CD4-positive, alpha-beta T cell treated with Interleukin-4 for 4 hours (primary cell): ENCODE data around the gene KLF8.
"Not testable (repeated sequence)": the region's sequence is repeated elsewhere in the genome, so short reads cannot be mapped to it uniquely, and the experiment has no call there.

Experiments used
- DNase-seq: peaks from one replicate; pipeline ENCODE4 v3.0.0-alpha.2; 2020

Gene KLF8

DNA sequence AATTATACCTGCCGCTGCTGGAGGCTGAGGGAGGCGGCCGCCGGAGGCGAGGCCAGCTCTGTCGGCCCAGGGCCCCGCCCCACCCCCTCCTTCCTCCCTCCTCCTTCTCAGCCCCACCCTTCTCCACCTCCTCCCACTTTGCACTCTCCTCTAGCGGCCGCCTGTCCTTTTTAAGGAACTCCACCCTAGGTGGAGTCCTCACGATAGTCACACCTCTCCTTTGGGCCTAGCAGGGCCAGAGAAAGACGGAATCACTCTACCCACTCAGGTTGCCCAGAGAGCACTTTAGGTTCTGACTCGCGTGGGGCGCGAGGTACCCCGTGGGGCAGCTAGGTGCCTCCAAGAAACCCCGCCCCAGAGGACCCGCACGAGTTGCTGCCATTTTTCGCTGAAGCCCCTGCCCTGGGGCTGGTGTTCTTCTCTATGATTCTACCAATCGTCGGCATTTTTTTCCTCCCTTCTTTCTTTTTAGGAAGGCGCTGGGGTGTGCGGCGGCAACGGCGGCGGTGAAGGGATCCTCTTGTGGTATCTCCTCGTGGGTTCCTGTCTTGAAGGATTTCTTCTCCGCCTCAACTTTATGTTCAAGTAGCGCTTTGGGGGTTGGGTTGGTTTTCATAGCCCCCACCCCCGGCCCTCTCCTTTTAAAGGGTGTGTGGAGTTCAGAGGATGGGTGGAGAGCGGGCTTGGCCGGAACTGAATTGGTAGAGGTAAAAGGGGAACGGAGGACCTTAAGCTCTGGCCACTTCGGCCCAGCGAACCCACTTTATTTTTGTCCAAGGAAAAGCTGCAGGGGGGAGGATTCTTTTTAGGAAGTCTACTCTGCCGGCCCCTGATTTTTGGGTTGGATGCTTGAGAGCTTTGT lies at the start of gene KLF8:
TSS of gene KLF8 (plus strand) at position 136 of the 862 bp plus-strand sequence. CDS start 979 bp downstream, outside the sequence.
- DNase-seq: peak; percentile 28

DNA sequence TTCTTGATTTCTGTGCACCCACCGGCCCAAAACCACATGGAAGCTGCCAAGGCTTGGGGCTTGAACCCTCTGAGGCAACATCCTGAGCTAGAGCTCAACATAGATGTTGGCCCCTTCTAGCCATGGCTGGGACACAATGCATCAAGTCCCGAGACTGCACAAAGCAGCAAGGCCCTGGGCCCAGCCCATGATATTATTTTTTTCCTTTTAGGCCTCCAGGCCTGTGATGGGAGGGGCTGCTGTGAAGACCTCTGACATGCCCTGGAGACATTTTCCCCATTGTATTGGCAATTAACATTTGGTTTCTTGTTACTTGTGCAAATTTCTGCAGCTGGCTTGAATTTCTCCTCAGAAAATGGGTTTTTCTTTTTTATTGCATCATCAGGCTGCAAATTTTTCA lies 25.2 kb upstream of the KLF8 start:
- DNase-seq: not testable (repeated sequence)

DNA sequence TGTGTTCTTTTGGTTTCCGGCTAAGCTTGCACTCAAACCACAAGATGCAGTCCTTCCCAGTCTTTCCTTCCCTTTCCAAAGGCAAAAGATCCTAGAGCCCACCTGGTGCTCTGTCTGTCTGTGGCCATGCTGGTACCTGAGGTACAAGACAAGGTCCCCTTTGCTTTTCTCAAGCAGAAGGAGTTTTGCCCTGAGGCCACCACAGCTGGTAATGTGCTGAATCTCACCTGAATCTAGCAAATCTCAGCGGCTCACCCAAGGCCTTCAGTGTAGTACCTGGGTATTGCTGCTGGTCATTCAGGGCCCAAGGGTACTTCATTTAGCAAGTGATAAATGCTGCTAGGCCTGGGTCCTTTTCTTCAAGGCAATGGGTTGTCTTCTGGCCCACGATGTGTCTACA lies 20.5 kb upstream of the KLF8 start:
- DNase-seq: no peak

DNA sequence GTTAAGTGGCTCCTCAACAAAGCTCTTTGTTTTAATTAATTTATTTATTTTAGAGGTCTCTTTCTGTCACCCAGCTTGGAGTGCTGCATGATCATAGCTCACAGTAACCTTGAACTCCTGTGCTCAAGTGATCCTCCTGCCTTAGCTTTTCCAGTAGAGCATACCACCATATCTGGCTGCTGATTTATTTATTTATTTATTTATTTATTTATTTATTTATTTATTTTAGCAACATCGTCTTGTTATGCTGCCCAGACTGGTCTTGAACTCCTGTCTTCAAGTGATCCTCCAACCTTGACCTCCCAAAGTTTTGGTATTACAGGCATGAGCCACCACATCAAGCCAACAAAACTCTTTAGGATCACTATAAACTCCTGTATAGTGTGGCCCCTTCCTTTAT lies 15.8 kb upstream of the KLF8 start:
- no peak for DNase-seq

DNA sequence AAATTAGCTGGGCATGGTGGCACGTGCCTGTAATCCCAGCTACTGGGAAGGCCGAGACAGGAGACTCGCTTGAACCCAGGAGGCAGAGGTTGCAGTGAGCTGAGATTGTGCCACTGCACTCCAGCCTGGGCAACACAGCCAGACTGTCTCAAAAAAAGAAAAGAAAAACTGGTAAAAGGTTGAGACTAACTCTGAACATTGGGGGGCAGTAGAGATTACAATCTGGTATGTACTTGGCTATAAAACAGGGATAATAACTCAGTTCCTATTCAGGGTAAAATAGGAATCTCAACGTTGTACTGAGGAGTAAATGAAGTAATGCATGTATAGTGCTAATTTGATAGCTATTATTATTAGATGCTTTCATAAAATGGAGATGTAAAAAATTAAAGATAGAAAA lies 12.5 kb upstream of the KLF8 start:
- no peak for DNase-seq

- no peak for DNase-seq
Observed at GRCh38 chrX:56221101-56221500, 11.1 kb upstream of the KLF8 start.

DNA sequence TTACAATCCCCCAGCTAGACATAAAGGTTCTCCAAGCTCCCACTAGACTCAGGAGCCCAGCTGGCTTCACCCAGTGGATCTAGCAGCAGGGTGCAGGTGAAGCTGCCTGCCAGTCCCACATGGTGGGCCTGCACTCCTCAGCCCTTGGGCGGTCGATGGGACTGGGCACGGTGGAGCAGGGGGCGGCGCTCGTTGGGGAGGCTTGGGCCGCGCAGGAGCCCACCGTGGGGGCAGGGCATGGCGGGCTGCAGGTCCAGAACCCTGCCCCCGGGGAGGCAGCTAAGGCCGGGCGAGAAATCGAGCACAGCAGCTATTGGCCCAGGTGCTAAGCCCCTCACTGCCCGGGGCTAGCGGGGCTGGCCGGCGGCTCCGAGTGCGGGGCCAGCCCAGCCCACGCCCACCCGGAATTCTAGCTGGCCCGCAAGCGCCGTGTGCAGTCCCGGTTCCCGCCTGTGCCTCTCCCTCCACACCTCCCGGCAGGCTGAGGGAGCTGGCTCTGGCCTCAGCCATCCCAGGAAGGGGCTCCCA lies 9.6 kb upstream of the KLF8 start:
- DNase-seq: no peak

DNA sequence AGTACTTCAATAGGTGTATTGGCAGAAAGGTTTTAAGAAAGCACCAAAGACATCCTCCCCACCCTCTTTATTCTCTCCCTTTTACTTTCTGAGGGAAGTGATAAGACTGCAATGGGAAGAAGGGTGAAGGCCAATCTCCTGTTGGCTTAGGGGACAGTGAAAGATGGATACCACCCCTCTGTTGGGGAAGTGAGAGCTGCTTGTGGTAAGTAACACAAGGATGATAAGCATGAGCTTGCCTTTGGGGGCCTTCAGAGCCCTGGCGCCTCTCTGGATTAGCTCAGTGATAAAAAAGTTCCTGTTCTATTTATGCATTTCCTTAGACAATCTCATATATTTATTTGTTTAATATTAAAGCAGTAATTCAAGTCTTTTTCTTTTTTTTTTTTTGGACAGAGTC lies 5.2 kb upstream of the KLF8 start:
- no peak for DNase-seq

DNA sequence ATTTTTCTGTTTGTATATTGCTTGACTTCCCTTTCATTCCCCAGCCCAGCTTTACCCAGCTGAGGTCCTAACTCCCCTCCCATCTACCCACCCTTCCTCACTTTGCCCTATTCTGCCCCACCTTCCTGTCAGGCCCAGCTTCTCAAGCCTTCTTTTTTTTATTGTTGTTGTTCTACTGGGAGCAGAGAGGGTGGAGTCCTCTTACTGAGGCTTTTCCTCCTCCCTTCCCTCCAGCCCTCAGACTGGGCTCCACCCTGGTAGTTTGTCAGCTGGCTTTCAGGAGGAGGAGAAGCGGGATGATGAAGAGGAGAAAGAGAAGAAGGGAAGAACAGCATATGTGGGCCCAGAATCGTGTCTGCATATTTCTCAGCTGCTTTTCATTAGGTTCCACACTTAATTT lies 3.2 kb upstream of the KLF8 start:
- no peak for DNase-seq

- no peak for DNase-seq
Observed at GRCh38 chrX:56231537-56232090, 542 bp upstream of the KLF8 start.

DNA sequence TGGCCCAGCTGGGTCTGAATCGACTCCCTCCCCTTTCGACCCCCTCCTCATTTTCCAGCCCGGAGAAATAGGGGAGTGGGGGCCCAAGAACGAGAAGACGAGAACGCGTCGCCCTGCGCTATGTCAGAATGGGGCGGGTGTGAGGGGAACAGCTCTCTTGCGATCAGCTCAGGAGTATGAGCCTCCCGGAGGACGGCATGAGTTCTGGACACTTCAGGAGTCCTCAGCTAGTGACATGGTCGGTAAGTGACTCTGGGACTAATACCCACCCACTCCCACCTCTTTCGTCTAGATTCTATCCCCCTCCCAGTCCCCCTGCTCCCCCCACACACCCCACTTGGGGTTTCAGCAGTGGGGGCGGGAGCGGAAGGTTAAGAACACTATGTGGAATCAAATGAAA lies 944 bp downstream of the KLF8 start:
- DNase-seq: no peak

- DNase-seq: peak; percentile 0
Observed at GRCh38 chrX:56233682-56234081, 1.5 kb downstream of the KLF8 start.

DNA sequence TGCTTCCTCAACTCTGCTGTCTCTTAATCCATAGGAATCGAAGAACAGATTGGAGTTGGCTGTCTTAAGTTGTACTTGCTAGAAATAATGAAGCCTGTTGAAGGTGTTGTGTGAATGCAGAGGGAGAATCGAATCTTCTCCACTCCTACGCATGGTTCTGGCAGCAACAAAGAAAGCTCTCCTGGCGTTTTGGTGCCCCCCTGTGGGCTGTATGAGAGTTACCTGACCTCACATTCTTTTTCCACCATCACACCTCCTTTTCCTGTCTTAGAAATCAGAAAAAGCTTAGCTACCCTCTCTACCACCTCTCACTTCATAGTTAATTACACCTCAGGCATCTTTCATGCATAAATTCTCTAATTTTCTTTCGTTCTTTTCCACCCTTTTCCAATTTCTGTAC lies 16.3 kb downstream of the KLF8 start:
- DNase-seq: peak; percentile 43

DNA sequence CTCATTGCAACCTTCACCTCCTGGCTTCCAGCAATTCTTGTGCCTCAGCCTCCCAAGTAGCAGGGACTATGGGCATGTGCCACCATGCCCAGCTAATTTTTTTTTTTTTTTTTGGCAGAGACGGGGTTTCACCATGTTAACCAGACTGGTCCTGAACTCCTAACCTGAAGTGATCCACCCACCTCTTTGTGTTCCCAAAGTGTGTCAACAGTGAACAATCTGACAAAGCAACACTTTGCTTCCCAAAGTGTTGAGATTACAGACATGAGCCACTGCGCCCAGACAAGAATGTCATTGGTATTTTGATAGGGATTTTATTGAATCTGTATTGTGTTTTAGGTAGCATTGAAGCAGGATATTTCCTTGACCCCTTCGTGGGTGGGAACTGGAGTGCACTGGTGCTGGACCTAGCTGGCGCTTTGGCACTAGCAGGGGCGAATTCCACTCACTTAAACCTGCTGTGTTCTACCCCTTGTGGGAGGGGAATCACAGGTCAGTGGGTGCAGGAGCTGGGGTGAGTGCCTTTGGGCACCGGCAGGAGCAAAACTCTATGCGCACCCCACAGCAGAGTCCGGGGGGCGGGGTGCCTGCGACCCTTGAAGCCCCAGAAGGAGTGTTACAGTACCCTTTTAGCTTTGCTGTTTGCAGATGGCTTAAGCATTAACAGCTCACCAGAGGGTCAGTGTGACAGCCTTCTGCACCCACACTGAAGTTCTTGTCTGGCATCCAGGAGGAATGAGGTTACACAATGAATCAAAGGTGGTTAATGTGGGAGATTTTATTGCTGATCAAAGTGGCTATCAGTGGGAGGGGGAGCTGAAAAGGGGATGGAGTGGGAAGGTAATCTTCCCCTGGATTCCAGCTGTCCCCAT lies 21.9 kb downstream of the KLF8 start:
- no peak for DNase-seq

DNA sequence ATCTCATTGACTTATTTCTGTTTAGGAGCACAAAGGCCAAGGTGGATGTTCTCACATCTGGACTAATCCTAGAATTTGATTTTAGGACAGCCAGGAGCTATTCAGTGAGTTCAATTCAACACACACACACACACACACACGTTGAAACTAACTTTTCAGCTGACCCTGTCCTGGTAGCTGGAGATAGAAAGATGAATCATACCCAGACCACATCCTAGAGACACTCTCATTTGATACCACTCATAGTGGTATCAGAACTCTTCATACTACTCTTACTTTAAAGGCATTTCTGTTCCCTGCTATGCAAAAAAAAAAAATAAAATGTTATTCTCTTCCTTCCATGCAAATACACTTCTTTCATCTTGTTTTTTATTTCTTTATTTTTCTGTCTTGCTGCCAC lies 36.7 kb downstream of the KLF8 start:
- no peak for DNase-seq

GRCh38 chrX:56278692-56279091 lies 46.5 kb downstream of the KLF8 start:
- no peak for DNase-seq

GRCh38 chrX:56279863-56280262 lies 47.7 kb downstream of the KLF8 start:
- DNase-seq: no peak

GRCh38 chrX:56281789-56282188 lies 49.6 kb downstream of the KLF8 start:
- peak; percentile 42 for DNase-seq

DNA sequence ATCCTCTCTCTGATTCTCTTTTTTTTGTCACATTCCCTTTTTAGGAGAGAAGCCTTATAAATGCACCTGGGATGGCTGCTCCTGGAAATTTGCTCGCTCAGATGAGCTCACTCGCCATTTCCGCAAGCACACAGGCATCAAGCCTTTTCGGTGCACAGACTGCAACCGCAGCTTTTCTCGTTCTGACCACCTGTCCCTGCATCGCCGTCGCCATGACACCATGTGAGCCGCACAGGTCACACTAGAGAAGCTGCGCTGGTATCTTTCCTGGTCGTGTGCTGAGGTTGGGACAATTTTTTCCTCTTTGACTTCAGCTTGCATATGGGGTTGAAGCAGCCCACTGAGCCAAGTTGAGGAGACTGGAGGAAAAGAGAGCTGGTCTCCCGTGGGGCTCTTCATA lies 52.1 kb downstream of the KLF8 start:
- DNase-seq: no peak

GRCh38 chrX:56288608-56289007 lies 56.5 kb downstream of the KLF8 start:
- no peak for DNase-seq

GRCh38 chrX:56289449-56289848 lies 57.3 kb downstream of the KLF8 start:
- DNase-seq: no peak

DNA sequence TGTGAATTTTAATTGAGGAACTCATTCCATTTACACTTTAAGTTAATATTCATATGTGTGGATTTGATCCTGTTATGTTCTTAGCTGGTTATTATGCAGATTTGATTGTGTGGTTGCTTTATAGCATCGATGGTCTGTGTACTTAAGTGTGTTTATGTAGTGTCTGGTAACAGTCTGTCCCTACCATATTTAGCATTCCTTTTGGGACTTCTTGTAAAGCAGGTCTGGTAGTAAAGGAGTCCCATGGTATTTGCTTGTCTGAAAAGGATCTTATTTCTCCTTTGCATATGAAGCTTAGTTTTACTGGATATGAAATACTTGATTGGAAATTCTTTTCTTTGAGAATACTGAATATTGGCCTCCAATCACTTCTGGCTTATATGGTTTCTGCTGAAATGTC lies 76.6 kb downstream of the KLF8 start:
- no peak for DNase-seq

- no peak for DNase-seq
Observed at GRCh38 chrX:56309881-56310280, 77.7 kb downstream of the KLF8 start.

DNA sequence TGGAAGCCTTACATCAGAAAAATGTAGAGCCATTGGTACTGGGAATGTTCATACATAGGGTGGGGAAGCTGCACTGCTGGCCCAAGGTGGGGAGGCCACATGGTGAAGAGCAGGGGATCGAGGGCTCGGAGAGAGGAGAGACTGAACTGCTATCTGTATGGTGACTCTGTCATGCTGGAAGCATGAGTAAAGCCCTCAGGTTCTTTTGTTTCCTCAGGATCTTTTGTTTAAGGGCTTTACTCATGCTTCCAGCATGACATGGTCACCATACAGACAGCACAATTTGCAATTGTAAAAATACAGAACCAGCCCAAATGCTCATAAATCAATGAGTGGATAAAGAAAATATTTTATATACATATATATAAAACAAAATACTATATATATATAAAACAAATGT lies 78.4 kb downstream of the KLF8 start:
- no peak for DNase-seq
